Measurements from ENCODE around the gene TTC12. TPM values are rescaled to one million over a fixed set of nuclear protein-coding genes. Genes with fewer than 3 reads are reported as not detected.

Gene TTC12
- total and polyA plus RNA-seq, 9 of the 15 experiments (the other 6 are each of a cell fraction or from before 2014, with no cell fraction given), result 5.1 to 19.9 (median 13.4) TPM

DNA sequence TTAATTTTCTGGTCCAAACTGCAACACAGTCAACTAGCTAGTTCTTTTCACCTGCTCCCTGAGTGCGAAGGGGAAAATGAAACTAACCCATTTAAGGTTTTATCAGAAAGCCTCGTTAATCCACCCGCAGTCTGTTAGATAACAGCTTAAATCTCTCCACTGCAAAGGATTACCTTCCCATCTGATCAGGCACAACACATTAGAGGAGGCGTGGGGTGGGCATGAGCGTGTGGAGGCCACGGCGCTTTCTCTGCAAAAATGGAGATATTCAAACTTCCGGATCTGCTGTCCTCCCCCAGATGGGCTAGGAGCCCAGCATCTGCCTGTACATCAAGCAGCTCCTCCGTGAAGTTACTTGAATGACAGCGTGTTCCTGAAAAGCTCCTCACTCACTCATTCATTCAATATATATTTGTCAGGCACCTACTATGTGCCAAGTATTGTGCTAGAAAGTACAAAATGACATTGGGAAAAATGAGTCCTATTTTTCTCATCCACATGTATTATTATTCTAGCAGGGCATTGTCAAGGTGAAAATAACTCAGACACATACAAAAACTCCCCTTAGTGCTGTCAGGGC, 59.7 kb downstream of the TTC12 start (continued):
- TF ChIP-seq BCLAF1 (IDR thresholded peaks at IDR 0.05; ENCODE audit: borderline replicate concordance in 1 of 2, control insufficient read depth in 1 of 2, low read depth in 2 of 2, low read length in 1 of 2) (no peak), MBD2 (IDR thresholded peaks at IDR 0.05; ENCODE audit: borderline replicate concordance, low read depth) (no peak), CBX2 (IDR thresholded peaks at IDR 0.05; ENCODE audit: insufficient read depth, low read length, poor library complexity, severe bottlenecking) (no peak), CTCF (IDR thresholded peaks at IDR 0.05 in 2 of 3, conservative IDR thresholded peaks at IDR 0.05 in 1 of 3; ENCODE audit: insufficient read depth in 2 of 3, low read depth in 1 of 3, low read length in 3 of 3) (no peak), ETV1 (tag; conservative IDR thresholded peaks at IDR 0.05; ENCODE audit: low read depth) (peak; percentile 78), ZKSCAN3 (CRISPR knock-in tag; IDR thresholded peaks at IDR 0.05) (no peak), ERF (CRISPR knock-in tag; IDR thresholded peaks at IDR 0.05) (no peak), MAFF (IDR thresholded peaks at IDR 0.05; ENCODE audit: low read length) (no peak), PKNOX1 (IDR thresholded peaks at IDR 0.05) (peak; percentile 57), SMARCA4 (IDR thresholded peaks at IDR 0.05) (peak; percentile 25; the same call in 1 of the 2 replicates), CXXC5 (CRISPR knock-in tag; IDR thresholded peaks at IDR 0.05) (peak; percentile 57; the same call in 1 of the 2 replicates), EP400 (IDR thresholded peaks at IDR 0.05) (no peak), ZNF143 (CRISPR knock-in tag; IDR thresholded peaks at IDR 0.05) (no peak), DPF2 (IDR thresholded peaks at IDR 0.05) (0 out of 2 replicates have a peak, but pooled peaks have one; percentile 50), IFI16 (CRISPR knock-in tag; IDR thresholded peaks at IDR 0.05) (no peak), ESRRA (IDR thresholded peaks at IDR 0.05; ENCODE audit: borderline replicate concordance, low read depth) (no peak), TCF3 (CRISPR knock-in tag; IDR thresholded peaks at IDR 0.05) (peak; percentile 35; the same call in 1 of the 2 replicates), CEBPZ (IDR thresholded peaks at IDR 0.05; ENCODE audit: borderline replicate concordance, low read depth, low read length) (no peak), RFX7 (CRISPR knock-in tag; IDR thresholded peaks at IDR 0.05) (no peak)
